H1 (cell line): Measurements from ENCODE around the gene SPDYA. TPM values are rescaled to one million over a fixed set of nuclear protein-coding genes. Genes with fewer than 3 reads are reported as not detected.

Experiments used
- CTCF ChIA-PET: fragments of 300-600 bp; sonication (Branson Sonifier 250); formaldehyde crosslinking; loops from one replicate; lab custom pipeline; 2021; ENCODE audit not compliant: partially characterized antibody; lab: Charles Lee
- POLR2A ChIA-PET: fragments of 300-600 bp; sonication (Branson Sonifier 250); formaldehyde crosslinking; loops from one replicate; lab custom pipeline; 2021; ENCODE audit warnings: inconsistent platforms; ENCODE audit not compliant: partially characterized antibody; lab: Charles Lee
- DNase-seq, 2 experiments: peaks; one replicate each; pipeline versions ENCODE4 v3.0.0 to v3.0.0-alpha.2; 2010 to 2022; ENCODE audit warnings: low spot score in 2 of 2, low read depth in 1 of 2, mixed read lengths in 1 of 2
- FAIRE-seq: peaks from 2 replicates; lab custom pipeline; 2011; peaks lifted over from hg19 to GRCh38; lab: Jason Lieb, UNC
- H2AFZ ChIP-seq: 2 replicates; pipeline ENCODE4 v1.8.1; 2012; ENCODE audit warnings: low read length, inconsistent platforms
- H2AK5ac ChIP-seq: 2 replicates; pipeline ENCODE4 v1.6.1; 2013; ENCODE audit warnings: low read depth, low read length
- H2BK120ac ChIP-seq: replicated peaks from 2 replicates; pipeline ENCODE3; 2013; ENCODE audit warnings: low read depth, low read length, inconsistent platforms
- H2BK12ac ChIP-seq: 2 replicates; pipeline ENCODE4 v1.6.1; 2013; ENCODE audit warnings: low read depth, low read length
- H2BK15ac ChIP-seq: 2 replicates; pipeline ENCODE4 v1.6.1; 2013; ENCODE audit warnings: low read length
- H2BK20ac ChIP-seq: 2 replicates; pipeline ENCODE4 v1.6.1; 2013; ENCODE audit warnings: low read length
- H2BK5ac ChIP-seq: 2 replicates; pipeline ENCODE4 v1.6.1; 2013; ENCODE audit warnings: low read depth, low read length
- H3K14ac ChIP-seq: 2 replicates; pipeline ENCODE4 v1.6.1; 2013; ENCODE audit warnings: inconsistent platforms; ENCODE audit not compliant: insufficient read length
- H3K18ac ChIP-seq: 2 replicates; pipeline ENCODE4 v1.6.1; 2013; ENCODE audit warnings: low read length; ENCODE audit errors: extremely low read depth
- H3K23ac ChIP-seq: 2 replicates; pipeline ENCODE4 v1.6.1; 2013; ENCODE audit warnings: inconsistent platforms; ENCODE audit not compliant: insufficient read length
- H3K23me2 ChIP-seq: 2 replicates; pipeline ENCODE4 v1.6.1; 2013; ENCODE audit warnings: low read depth, low read length
- H3K27ac ChIP-seq: 2 replicates; pipeline ENCODE4 v1.6.1; 2011; ENCODE audit warnings: low read depth, low read length, inconsistent platforms
- H3K27me3 ChIP-seq, 4 experiments: replicated peaks in 1 of 4; 1 replicate in 1 of 4; 2 replicates in 3 of 4; pipeline versions ENCODE4 v1.6.1 to v1.8.1; 2011 to 2013; ENCODE audit warnings: low read length in 3 of 4, mild to moderate bottlenecking in 3 of 4, inconsistent platforms in 2 of 4, mixed read lengths in 2 of 4, moderate library complexity in 1 of 4; ENCODE audit not compliant: control insufficient read depth in 3 of 4, insufficient read depth in 3 of 4; ENCODE audit errors: extremely low read depth in 1 of 4
- H3K36me3 ChIP-seq, 4 experiments: 2 replicates each; pipeline versions ENCODE4 v1.6.1 to v1.8.1; 2011 to 2013; ENCODE audit warnings: mild to moderate bottlenecking in 4 of 4, low read length in 3 of 4, moderate library complexity in 2 of 4, control low read depth in 1 of 4, inconsistent platforms in 1 of 4; ENCODE audit not compliant: insufficient read depth in 4 of 4, control insufficient read depth in 2 of 4
- H3K4ac ChIP-seq: replicated peaks from 2 replicates; pipeline ENCODE3; 2013; ENCODE audit warnings: low read length, low read depth, mixed read lengths, inconsistent platforms; ENCODE audit not compliant: insufficient read length
- H3K4me1 ChIP-seq, 4 experiments: replicated peaks in 1 of 4; 1 replicate in 1 of 4; 2 replicates in 3 of 4; pipeline versions ENCODE4 v1.6.1 to v1.8.1; 2011 to 2013; ENCODE audit warnings: low read length in 3 of 4, inconsistent platforms in 2 of 4, mixed read lengths in 1 of 4; ENCODE audit not compliant: insufficient read depth in 4 of 4, control insufficient read depth in 3 of 4
- H3K4me2 ChIP-seq, 2 experiments: 2 replicates each; pipeline versions ENCODE4 v1.6.1 to v1.8.1; 2011 to 2013; ENCODE audit warnings: low read depth in 2 of 2, low read length in 2 of 2, control low read depth in 1 of 2, inconsistent platforms in 1 of 2, mild to moderate bottlenecking in 1 of 2; ENCODE audit not compliant: insufficient read depth in 1 of 2
- H3K4me3 ChIP-seq, 4 experiments: fragments of 200-600, 300-600 bp in 1 of 4; sonication (generic), shearing (Covaris generic), sonication (Bioruptor Twin) in 1 of 4; 2 replicates each; pipeline versions ENCODE4 v1.5.1 to v1.8.1; 2011 to 2016; ENCODE audit warnings: low read length in 4 of 4, low read depth in 3 of 4, control low read depth in 2 of 4, inconsistent platforms in 2 of 4, mild to moderate bottlenecking in 2 of 4, mixed read lengths in 1 of 4, moderate library complexity in 1 of 4; ENCODE audit not compliant: insufficient read depth in 2 of 4; ENCODE audit errors: extremely low read depth in 1 of 4
- H3K56ac ChIP-seq: replicated peaks from 2 replicates; pipeline ENCODE3; 2013; ENCODE audit warnings: low read depth, mild to moderate bottlenecking, mixed read lengths, low read length, inconsistent platforms; ENCODE audit not compliant: insufficient read length
- H3K79me1 ChIP-seq: 2 replicates; pipeline ENCODE4 v1.6.1; 2013; ENCODE audit warnings: low read depth, low read length, control low read depth
- H3K79me2 ChIP-seq, 2 experiments: 2 replicates each; pipeline versions ENCODE4 v1.6.1 to v1.8.1; 2012 to 2013; ENCODE audit warnings: low read length in 2 of 2, mild to moderate bottlenecking in 2 of 2, inconsistent platforms in 1 of 2; ENCODE audit not compliant: insufficient read depth in 2 of 2, control insufficient read depth in 1 of 2
- H3K9ac ChIP-seq, 4 experiments: replicated peaks in 1 of 4; 1 replicate in 1 of 4; 2 replicates in 3 of 4; pipeline versions ENCODE4 v1.6.1 to v1.8.1; 2011 to 2013; ENCODE audit warnings: low read depth in 3 of 4, low read length in 3 of 4, control low read depth in 2 of 4, mild to moderate bottlenecking in 2 of 4, moderate library complexity in 2 of 4, inconsistent platforms in 1 of 4; ENCODE audit errors: extremely low read depth in 1 of 4
- H3K9me3 ChIP-seq, 2 experiments: 2 replicates each; pipeline versions ENCODE4 v1.6.1 to v1.8.1; 2012 to 2013; ENCODE audit warnings: mild to moderate bottlenecking in 2 of 2, moderate library complexity in 2 of 2, control low read depth in 1 of 2, inconsistent platforms in 1 of 2, low read depth in 1 of 2, low read length in 1 of 2, mixed read lengths in 1 of 2; ENCODE audit not compliant: insufficient read depth in 2 of 2
- H4K20me1 ChIP-seq, 2 experiments: replicated peaks in 1 of 2; 2 replicates each; pipeline versions ENCODE3 to v1.8.1; 2011 to 2013; ENCODE audit warnings: inconsistent platforms in 2 of 2, low read length in 2 of 2, mild to moderate bottlenecking in 1 of 2; ENCODE audit not compliant: insufficient read depth in 2 of 2, control insufficient read depth in 1 of 2
- H4K5ac ChIP-seq: 2 replicates; pipeline ENCODE4 v1.6.1; 2013; ENCODE audit warnings: low read length, low read depth, mixed read lengths, inconsistent platforms; ENCODE audit not compliant: insufficient read length
- H4K8ac ChIP-seq: 2 replicates; pipeline ENCODE4 v1.8.0; 2013; ENCODE audit warnings: mild to moderate bottlenecking, moderate library complexity, low read length, inconsistent platforms; ENCODE audit not compliant: insufficient read depth; ENCODE audit errors: extremely low read depth
- H4K91ac ChIP-seq: replicated peaks from 2 replicates; pipeline ENCODE3; 2013; ENCODE audit warnings: low read length, mixed read lengths, inconsistent platforms; ENCODE audit not compliant: insufficient read length
- CREB1 ChIP-seq: IDR thresholded peaks from 2 replicates; pipeline ENCODE4 v1.6.1; 2012; ENCODE audit warnings: inconsistent platforms
- EP300 ChIP-seq, 2 experiments: IDR thresholded peaks; 1 replicate in 1 of 2; 2 replicates in 1 of 2; pipeline ENCODE4 v1.6.1; 2011 to 2012; ENCODE audit warnings: low read depth in 2 of 2, low read length in 2 of 2, mild to moderate bottlenecking in 2 of 2, borderline replicate concordance in 1 of 2, inconsistent platforms in 1 of 2, moderate library complexity in 1 of 2
- KDM1A ChIP-seq: fragments of 200-600, 300-600 bp; sonication (generic); IDR thresholded peaks from 2 replicates; pipeline ENCODE4 v1.7.1; 2016; ENCODE audit warnings: mild to moderate bottlenecking, low read length, borderline replicate concordance
- KDM4A ChIP-seq: IDR thresholded peaks from one replicate; pipeline ENCODE4 v1.7.1; 2012; ENCODE audit warnings: low read depth, mild to moderate bottlenecking, moderate library complexity, low read length, inconsistent platforms; ENCODE audit not compliant: severe bottlenecking
- MAX ChIP-seq: IDR thresholded peaks from 2 replicates; pipeline ENCODE4 v1.6.1; 2012; ENCODE audit warnings: inconsistent platforms
- TBP ChIP-seq: IDR thresholded peaks from 2 replicates; pipeline ENCODE4 v1.6.1; 2011; ENCODE audit warnings: low read depth, low read length, improper control_type of control experiment
- ZNF274 ChIP-seq: IDR thresholded peaks from 2 replicates; pipeline ENCODE4 v1.7.0; 2012; ENCODE audit warnings: low read length, borderline replicate concordance; ENCODE audit errors: extremely low read depth
- WGBS, 2 experiments: shearing (Covaris generic) in 1 of 2; methylation state at CpG; one replicate each; pipeline versions ENCODE4 v1.1.6 to v1.1.7; 2013 to 2015; ENCODE audit warnings: low lambda C conversion rate in 2 of 2, mixed read lengths in 2 of 2, inconsistent platforms in 1 of 2, low coverage in 1 of 2, missing lambda C conversion rate in 1 of 2; ENCODE audit not compliant: insufficient replicate concordance in 2 of 2, insufficient coverage in 1 of 2, insufficient read length in 1 of 2; ENCODE audit errors: extremely low coverage in 1 of 2, missing lambda C conversion rate in 1 of 2; 5-methylcytosine and 5-hydroxymethylcytosine counted together
- polyA plus RNA-seq, 7 experiments: library from polyadenylated mRNA; depleted of rRNA in 3 of 7; stranded (reverse) in 5 of 7; unstranded in 2 of 7; fragments of >200 nt in 5 of 7; fragments of 200-250 nt in 2 of 7; gene quantifications; 1 replicate in 5 of 7; 2 replicates in 1 of 7; 4 replicates in 1 of 7; pipeline versions ENCODE4 v1.2.1 to v1.2.3, GENCODE V29; 2011 to 2013; ENCODE audit warnings: missing spikeins in 2 of 7, mixed read lengths in 2 of 7
- total RNA-seq: library from RNA; stranded (reverse); fragmentation: NEBNext Ultra II Directional; extraction: Animal tissue kit (Norgen Biotek cat#: 25700); gene quantifications from 2 replicates; pipeline ENCODE4 v1.2.1, GENCODE V29; 2021
- TF ChIP-seq, protein P1 (sequence below): IDR thresholded peaks from 2 replicates; pipeline ENCODE4 v1.6.1; 2012; ENCODE audit warnings: low read length, inconsistent platforms

Gene SPDYA
- total and polyA plus RNA-seq, 2 of the 8 experiments (the other 6 are each of a cell fraction or from before 2014, with no cell fraction given) = 0.12 to 0.35 TPM

GRCh38 chr2:28809927-28810326 is 707 bp upstream of the SPDYA start:
- FAIRE-seq = no peak
- Histone ChIP-seq H2BK12ac (no peak overlapping the region), H3K9ac (no peak overlapping the region; a peak in 1 of 7 replicates), H3K4me2 (peak overlapping the region; percentile 53 to 85), H4K91ac (no peak overlapping the region), H3K27me3 (peaks cover 9 to 18% (median 11%) of the 10 kb centered on the region in 4 experiments), H2BK5ac (no peak overlapping the region), H4K20me1 (peaks cover 0 to 5% of the 10 kb centered on the region in 2 experiments), H3K23ac (no peak overlapping the region), H3K18ac (no peak overlapping the region), H3K36me3 (no peaks in the 10 kb centered on the region), H3K79me1 (no peaks in the 10 kb centered on the region), H3K79me2 (no peaks in the 10 kb centered on the region), H3K56ac (no peak overlapping the region), H2BK120ac (no peak overlapping the region), H4K5ac (no peak overlapping the region), H2AFZ (peak overlapping the region; percentile 81), H2BK15ac (no peak overlapping the region), H3K9me3 (peaks cover 0 to 5% of the 10 kb centered on the region in 2 experiments; a peak in 1 of 4 replicates), H3K23me2 (peaks cover 6% of the 10 kb centered on the region; the same call in 1 of the 2 replicates), H3K4ac (no peak overlapping the region), H4K8ac (no peak overlapping the region), H2AK5ac (no peak overlapping the region), H3K4me3 (peak overlapping the region; percentile 23 to 70 (median 63); a peak in 6 of 8 replicates), H2BK20ac (no peak overlapping the region), H3K27ac (no peak overlapping the region), H3K4me1 (peaks cover 0 to 3% (median 0%) of the 10 kb centered on the region in 4 experiments; a peak in 2 of 7 replicates), H3K14ac (no peak overlapping the region)
- no peak for DNase-seq
- CTCF ChIA-PET = interaction anchor here (0.7 kb wide), 1 partner anchor 67 kb away, joined by 3 read pairs; no protein-coding TSS in a partner anchor
- 77% methylated on average over 10 of the region's 10 CpGs; no CpG with 5 or more reads in 1 of the 2 experiments for WGBS, 2 experiments
- POLR2A ChIA-PET = interaction anchor here (0.7 to 2.3 kb wide), 5 partner anchors 10 to 127 kb away, joined by 3 to 6 read pairs (median 4); partner anchors contain the start of gene PPP1CB
- TF ChIP-seq ZNF274 = no peak
- TF ChIP-seq TBP = no peak
- TF ChIP-seq KDM4A = no peak
- no peak for TF ChIP-seq CREB1
- TF ChIP-seq KDM1A = no peak
- TF ChIP-seq, protein P1, sequence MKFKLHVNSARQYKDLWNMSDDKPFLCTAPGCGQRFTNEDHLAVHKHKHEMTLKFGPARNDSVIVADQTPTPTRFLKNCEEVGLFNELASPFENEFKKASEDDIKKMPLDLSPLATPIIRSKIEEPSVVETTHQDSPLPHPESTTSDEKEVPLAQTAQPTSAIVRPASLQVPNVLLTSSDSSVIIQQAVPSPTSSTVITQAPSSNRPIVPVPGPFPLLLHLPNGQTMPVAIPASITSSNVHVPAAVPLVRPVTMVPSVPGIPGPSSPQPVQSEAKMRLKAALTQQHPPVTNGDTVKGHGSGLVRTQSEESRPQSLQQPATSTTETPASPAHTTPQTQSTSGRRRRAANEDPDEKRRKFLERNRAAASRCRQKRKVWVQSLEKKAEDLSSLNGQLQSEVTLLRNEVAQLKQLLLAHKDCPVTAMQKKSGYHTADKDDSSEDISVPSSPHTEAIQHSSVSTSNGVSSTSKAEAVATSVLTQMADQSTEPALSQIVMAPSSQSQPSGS = no peak
- no peak for TF ChIP-seq EP300 (IDR thresholded peaks at IDR 0.05; ENCODE audit: borderline replicate concordance in 1 of 2, low read depth in 2 of 2, low read length in 2 of 2)
- no peak for TF ChIP-seq MAX
